ENCODE results near the gene HOXB2. TPM values are rescaled to one million over a fixed set of nuclear protein-coding genes. Genes with fewer than 3 reads are reported as not detected.

HOXB2 gene
- total and polyA plus RNA-seq, 2 donors (not counting 1 experiment from before 2014, with no cell fraction given), result 6.1 to 9.2 TPM

GRCh38 chr17:48514477-48514876 lies 30.4 kb downstream of the HOXB2 start:
- no peak overlapping the region for H3K27ac Mint-ChIP-seq
- no peak for ATAC-seq (ENCODE audit: low read depth)
- CTCF ChIA-PET, result no interaction called here

GRCh38 chr17:48513666-48514455 lies 31.0 kb downstream of the HOXB2 start:
- peak overlapping the region; percentile 18 for H3K4me3 Mint-ChIP-seq
- no peaks in the 10 kb centered on the region for H4K20me1 ChIP-seq (ENCODE audit: control insufficient read depth, insufficient read depth, low read length, poor library complexity, severe bottlenecking)
- TF ChIP-seq, protein P1, sequence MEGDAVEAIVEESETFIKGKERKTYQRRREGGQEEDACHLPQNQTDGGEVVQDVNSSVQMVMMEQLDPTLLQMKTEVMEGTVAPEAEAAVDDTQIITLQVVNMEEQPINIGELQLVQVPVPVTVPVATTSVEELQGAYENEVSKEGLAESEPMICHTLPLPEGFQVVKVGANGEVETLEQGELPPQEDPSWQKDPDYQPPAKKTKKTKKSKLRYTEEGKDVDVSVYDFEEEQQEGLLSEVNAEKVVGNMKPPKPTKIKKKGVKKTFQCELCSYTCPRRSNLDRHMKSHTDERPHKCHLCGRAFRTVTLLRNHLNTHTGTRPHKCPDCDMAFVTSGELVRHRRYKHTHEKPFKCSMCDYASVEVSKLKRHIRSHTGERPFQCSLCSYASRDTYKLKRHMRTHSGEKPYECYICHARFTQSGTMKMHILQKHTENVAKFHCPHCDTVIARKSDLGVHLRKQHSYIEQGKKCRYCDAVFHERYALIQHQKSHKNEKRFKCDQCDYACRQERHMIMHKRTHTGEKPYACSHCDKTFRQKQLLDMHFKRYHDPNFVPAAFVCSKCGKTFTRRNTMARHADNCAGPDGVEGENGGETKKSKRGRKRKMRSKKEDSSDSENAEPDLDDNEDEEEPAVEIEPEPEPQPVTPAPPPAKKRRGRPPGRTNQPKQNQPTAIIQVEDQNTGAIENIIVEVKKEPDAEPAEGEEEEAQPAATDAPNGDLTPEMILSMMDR (IDR thresholded peaks at IDR 0.05), result no peak
- no peak for TF ChIP-seq EZH2 (IDR thresholded peaks at IDR 0.05; ENCODE audit: borderline replicate concordance, insufficient read depth, low read depth, low read length, poor library complexity, severe bottlenecking)
- H3K27me3 ChIP-seq (replicated peaks in 1 of 4; ENCODE audit: control extremely low read depth in 1 of 4, control insufficient read depth in 3 of 4, insufficient read depth in 4 of 4, low read length in 3 of 4), result peaks cover 0 to 13% (median 7%) of the 10 kb centered on the region in 4 experiments
- CTCF ChIA-PET, result interaction anchor here (1.1 to 1.8 kb wide), 2 partner anchors 12 to 17 kb away, joined by 4 read pairs; no protein-coding TSS in a partner anchor
- H3K9ac ChIP-seq (ENCODE audit: low read length), result no peak overlapping the region
- peaks cover 3 to 17% of the 10 kb centered on the region in 2 donors for H3K4me1 ChIP-seq (ENCODE audit: control insufficient read depth in 2 of 2, insufficient read depth in 2 of 2, low read length in 2 of 2)
- no peaks in the 10 kb centered on the region for H3K36me3 ChIP-seq (replicated peaks in 1 of 2; ENCODE audit: control extremely low read depth in 1 of 2, control insufficient read depth in 1 of 2, extremely low read depth in 1 of 2, insufficient read depth in 2 of 2, low read length in 1 of 2)
- DNase-seq (no peak), ATAC-seq (ENCODE audit: low read depth) (no peak)
- no peak overlapping the region for H3K27ac Mint-ChIP-seq
- POLR2A ChIA-PET, result no interaction called here
- H3K4me2 ChIP-seq (replicated peaks; ENCODE audit: low read depth, low read length, poor library complexity, severe bottlenecking), result no peak overlapping the region
- no CpG with 5 or more reads among the region's 6 CpGs for WGBS (ENCODE audit: insufficient coverage)
- H3K9me3 ChIP-seq (ENCODE audit: control extremely low read depth in 1 of 3, control insufficient read depth in 2 of 3, insufficient read depth in 1 of 3, low read length in 2 of 3), result no peaks in the 10 kb centered on the region
- peaks cover 23% of the 10 kb centered on the region for H3K4me1 Mint-ChIP-seq
- H3K9me3 Mint-ChIP-seq (ENCODE audit: insufficient read depth), result no peaks in the 10 kb centered on the region
- no peak overlapping the region for H3K4me3 ChIP-seq (ENCODE audit: control extremely low read depth in 1 of 5, extremely low read depth in 1 of 5, insufficient read depth in 1 of 5, low read depth in 2 of 5, low read length in 4 of 5)
- peaks cover 27% of the 10 kb centered on the region for H3K27me3 Mint-ChIP-seq
- intact Hi-C loops (cut with micrococcal nuclease), result loop anchor here (1.0 kb wide), 1 partner anchor 22 kb away; no protein-coding TSS in a partner anchor
- no peak overlapping the region for H2AFZ ChIP-seq (ENCODE audit: insufficient read depth, low read depth, low read length, poor library complexity, severe bottlenecking)
- no peak overlapping the region for H3K27ac ChIP-seq (ENCODE audit: low read length in 2 of 2)
- no peaks in the 10 kb centered on the region for H3K79me2 ChIP-seq (ENCODE audit: control insufficient read depth, insufficient read depth, low read length)

More at GRCh38 chr17:48514477-48514876, 30.4 kb downstream of the HOXB2 start:
- no peak overlapping the region for H3K9ac ChIP-seq (ENCODE audit: low read length)
- H3K4me2 ChIP-seq (replicated peaks; ENCODE audit: low read depth, low read length, poor library complexity, severe bottlenecking), result no peak overlapping the region
- no peak overlapping the region for H3K4me3 Mint-ChIP-seq
- H3K36me3 ChIP-seq (replicated peaks in 1 of 2; ENCODE audit: control extremely low read depth in 1 of 2, control insufficient read depth in 1 of 2, extremely low read depth in 1 of 2, insufficient read depth in 2 of 2, low read length in 1 of 2), result no peaks in the 10 kb centered on the region
- no peak for TF ChIP-seq EZH2 (IDR thresholded peaks at IDR 0.05; ENCODE audit: borderline replicate concordance, insufficient read depth, low read depth, low read length, poor library complexity, severe bottlenecking)
- TF ChIP-seq, protein P1 (IDR thresholded peaks at IDR 0.05), result no peak
- H3K4me3 ChIP-seq (ENCODE audit: control extremely low read depth in 1 of 5, extremely low read depth in 1 of 5, insufficient read depth in 1 of 5, low read depth in 2 of 5, low read length in 4 of 5), result no peak overlapping the region
- peaks cover 3 to 17% of the 10 kb centered on the region in 2 donors for H3K4me1 ChIP-seq (ENCODE audit: control insufficient read depth in 2 of 2, insufficient read depth in 2 of 2, low read length in 2 of 2)
- H3K4me1 Mint-ChIP-seq, result peaks cover 23% of the 10 kb centered on the region
- H3K27me3 Mint-ChIP-seq, result peaks cover 26% of the 10 kb centered on the region
- POLR2A ChIA-PET, result no interaction called here
- no peak for DNase-seq
- no peak overlapping the region for H3K27ac ChIP-seq (ENCODE audit: low read length in 2 of 2)
- no peak overlapping the region for H2AFZ ChIP-seq (ENCODE audit: insufficient read depth, low read depth, low read length, poor library complexity, severe bottlenecking)
- intact Hi-C loops (cut with micrococcal nuclease), result no loop called here
- no peaks in the 10 kb centered on the region for H3K9me3 ChIP-seq (ENCODE audit: control extremely low read depth in 1 of 3, control insufficient read depth in 2 of 3, insufficient read depth in 1 of 3, low read length in 2 of 3)
- no peaks in the 10 kb centered on the region for H3K79me2 ChIP-seq (ENCODE audit: control insufficient read depth, insufficient read depth, low read length)
- no peaks in the 10 kb centered on the region for H4K20me1 ChIP-seq (ENCODE audit: control insufficient read depth, insufficient read depth, low read length, poor library complexity, severe bottlenecking)
- H3K27me3 ChIP-seq (replicated peaks in 1 of 4; ENCODE audit: control extremely low read depth in 1 of 4, control insufficient read depth in 3 of 4, insufficient read depth in 4 of 4, low read length in 3 of 4), result peaks cover 0 to 13% (median 7%) of the 10 kb centered on the region in 4 experiments
- WGBS (ENCODE audit: insufficient coverage), result no CpG with 5 or more reads among the region's 2 CpGs
- no peaks in the 10 kb centered on the region for H3K9me3 Mint-ChIP-seq (ENCODE audit: insufficient read depth)
